ENCODE measurements around the gene LRRC23. TPM values are rescaled to one million over a fixed set of nuclear protein-coding genes. Genes with fewer than 3 reads are reported as not detected.

LRRC23 gene
- total RNA-seq, 1 donor from 2014 or later, result 13.5 TPM

DNA sequence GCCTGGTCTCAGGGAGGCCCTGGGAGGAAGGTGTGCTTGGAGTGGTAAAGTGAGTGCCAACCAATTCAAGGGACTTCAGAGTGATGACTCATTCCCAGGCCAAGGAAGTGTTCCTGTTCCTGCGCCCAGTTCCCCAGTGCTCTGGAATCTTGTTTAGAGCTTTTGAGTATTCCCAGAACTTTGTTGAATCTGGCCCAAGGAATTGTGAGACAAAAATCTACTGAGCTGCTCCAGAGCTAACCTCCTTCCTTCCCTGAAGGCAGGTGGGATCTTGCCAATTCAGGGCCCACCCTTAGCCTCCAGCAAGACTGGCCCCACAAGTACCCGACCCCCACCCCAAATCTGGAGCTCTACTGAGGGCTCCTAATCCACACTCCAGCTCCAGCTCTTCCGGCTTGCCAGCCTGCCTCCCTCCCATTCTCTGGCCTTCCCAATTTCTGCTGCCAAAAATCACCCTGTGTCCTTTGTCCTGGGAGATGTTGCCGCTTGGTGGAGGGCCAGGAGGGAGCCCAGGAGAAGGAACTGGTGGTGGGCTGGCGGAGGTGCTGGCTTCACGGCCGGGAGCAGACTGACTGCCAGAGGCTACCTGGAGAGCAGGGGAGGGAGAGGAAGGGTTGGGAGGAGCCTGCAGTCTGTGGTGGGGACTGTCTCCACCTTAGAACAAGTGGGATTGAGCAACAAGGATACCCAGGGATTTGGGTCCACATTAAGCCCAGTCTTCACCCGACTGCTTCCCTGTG is 21.1 kb downstream of the LRRC23 start:
- peak; percentile 75 for DNase-seq (ENCODE audit: low spot score)

GRCh38 chr12:6927379-6928021 is 22.9 kb downstream of the LRRC23 start, which contains the start of gene ATN1:
TSS of gene ATN1 (plus strand) at chr12:6927959. CDS start at chr12:6934002, 6,043 bp downstream.
- peak; percentile 90 for DNase-seq (ENCODE audit: low spot score)

- no peak for DNase-seq (ENCODE audit: low spot score)
Measured at GRCh38 chr12:6928022-6928702, 23.5 kb downstream of the LRRC23 start.

GRCh38 chr12:6928703-6929407 is 24.2 kb downstream of the LRRC23 start:
- DNase-seq (ENCODE audit: low spot score), result no peak

GRCh38 chr12:6929466-6930452 is 25.1 kb downstream of the LRRC23 start:
- DNase-seq (ENCODE audit: low spot score), result no peak

- no peak for DNase-seq (ENCODE audit: low spot score)
Measured at GRCh38 chr12:6932766-6933165, 28.1 kb downstream of the LRRC23 start.

- no peak for DNase-seq (ENCODE audit: low spot score)
Measured at GRCh38 chr12:6934110-6934509, 29.5 kb downstream of the LRRC23 start.

GRCh38 chr12:6935371-6936193 is 31.0 kb downstream of the LRRC23 start:
- DNase-seq (ENCODE audit: low spot score), result no peak

DNA sequence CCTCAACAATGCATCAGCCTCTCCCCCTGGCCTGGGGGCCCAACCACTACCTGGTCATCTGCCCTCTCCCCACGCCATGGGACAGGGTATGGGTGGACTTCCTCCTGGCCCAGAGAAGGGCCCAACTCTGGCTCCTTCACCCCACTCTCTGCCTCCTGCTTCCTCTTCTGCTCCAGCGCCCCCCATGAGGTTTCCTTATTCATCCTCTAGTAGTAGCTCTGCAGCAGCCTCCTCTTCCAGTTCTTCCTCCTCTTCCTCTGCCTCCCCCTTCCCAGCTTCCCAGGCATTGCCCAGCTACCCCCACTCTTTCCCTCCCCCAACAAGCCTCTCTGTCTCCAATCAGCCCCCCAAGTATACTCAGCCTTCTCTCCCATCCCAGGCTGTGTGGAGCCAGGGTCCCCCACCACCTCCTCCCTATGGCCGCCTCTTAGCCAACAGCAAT is 31.6 kb downstream of the LRRC23 start:
- DNase-seq (ENCODE audit: low spot score), result no peak

DNA sequence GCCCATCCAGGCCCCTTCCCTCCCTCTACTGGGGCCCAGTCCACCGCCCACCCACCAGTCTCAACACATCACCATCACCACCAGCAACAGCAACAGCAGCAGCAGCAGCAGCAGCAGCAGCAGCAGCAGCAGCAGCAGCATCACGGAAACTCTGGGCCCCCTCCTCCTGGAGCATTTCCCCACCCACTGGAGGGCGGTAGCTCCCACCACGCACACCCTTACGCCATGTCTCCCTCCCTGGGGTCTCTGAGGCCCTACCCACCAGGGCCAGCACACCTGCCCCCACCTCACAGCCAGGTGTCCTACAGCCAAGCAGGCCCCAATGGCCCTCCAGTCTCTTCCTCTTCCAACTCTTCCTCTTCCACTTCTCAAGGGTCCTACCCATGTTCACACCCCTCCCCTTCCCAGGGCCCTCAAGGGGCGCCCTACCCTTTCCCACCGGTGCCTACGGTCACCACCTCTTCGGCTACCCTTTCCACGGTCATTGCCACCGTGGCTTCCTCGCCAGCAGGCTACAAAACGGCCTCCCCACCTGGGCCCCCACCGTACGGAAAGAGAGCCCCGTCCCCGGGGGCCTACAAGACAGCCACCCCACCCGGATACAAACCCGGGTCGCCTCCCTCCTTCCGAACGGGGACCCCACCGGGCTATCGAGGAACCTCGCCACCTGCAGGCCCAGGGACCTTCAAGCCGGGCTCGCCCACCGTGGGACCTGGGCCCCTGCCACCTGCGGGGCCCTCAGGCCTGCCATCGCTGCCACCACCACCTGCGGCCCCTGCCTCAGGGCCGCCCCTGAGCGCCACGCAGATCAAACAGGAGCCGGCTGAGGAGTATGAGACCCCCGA is 32.2 kb downstream of the LRRC23 start:
- no peak for DNase-seq (ENCODE audit: low spot score)

GRCh38 chr12:6937481-6938352 is 33.1 kb downstream of the LRRC23 start:
- DNase-seq (ENCODE audit: low spot score), result peak; percentile 95

GRCh38 chr12:6938353-6939190 is 34.0 kb downstream of the LRRC23 start:
- peak; percentile 61 for DNase-seq (ENCODE audit: low spot score)

DNA sequence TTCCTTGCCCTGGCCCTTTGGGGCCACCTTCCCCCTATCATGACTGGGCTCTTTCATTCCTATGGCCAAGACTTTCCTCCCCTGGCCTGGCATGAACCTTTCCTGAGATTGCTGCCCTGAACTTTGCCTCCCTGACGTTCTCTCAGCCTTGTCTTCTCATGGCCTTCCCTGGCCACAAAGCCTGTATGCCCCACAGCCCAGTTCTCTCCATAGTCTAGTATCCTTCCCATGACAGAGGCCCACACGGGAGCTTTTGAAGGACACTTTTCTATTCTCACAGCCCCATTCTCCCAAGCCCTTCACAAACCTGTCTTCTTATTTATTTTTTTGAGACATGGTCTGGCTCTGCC is 34.5 kb downstream of the LRRC23 start:
- DNase-seq (ENCODE audit: low spot score), result no peak

GRCh38 chr12:6941267-6941666 is 36.6 kb downstream of the LRRC23 start:
- DNase-seq (ENCODE audit: low spot score), result no peak

GRCh38 chr12:6941782-6942181 is 37.2 kb downstream of the LRRC23 start:
- no peak for DNase-seq (ENCODE audit: low spot score)

GRCh38 chr12:6942331-6942665 is 37.7 kb downstream of the LRRC23 start:
- DNase-seq (ENCODE audit: low spot score), result no peak

DNA sequence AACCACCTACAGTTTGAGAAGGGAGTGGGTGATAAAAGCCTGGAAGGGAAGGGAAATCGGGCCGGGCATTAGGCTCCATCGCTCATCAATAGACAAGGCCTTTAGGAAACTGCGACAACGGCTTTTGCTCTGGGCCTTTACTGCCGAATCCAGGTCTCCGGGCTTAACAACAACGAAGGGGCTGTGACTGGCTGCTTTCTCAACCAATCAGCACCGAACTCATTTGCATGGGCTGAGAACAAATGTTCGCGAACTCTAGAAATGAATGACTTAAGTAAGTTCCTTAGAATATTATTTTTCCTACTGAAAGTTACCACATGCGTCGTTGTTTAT is 38.7 kb downstream of the LRRC23 start:
- DNase-seq (ENCODE audit: low spot score), result peak; percentile 88
